Measurements from ENCODE around the gene CASP12.

CASP12 gene

DNA sequence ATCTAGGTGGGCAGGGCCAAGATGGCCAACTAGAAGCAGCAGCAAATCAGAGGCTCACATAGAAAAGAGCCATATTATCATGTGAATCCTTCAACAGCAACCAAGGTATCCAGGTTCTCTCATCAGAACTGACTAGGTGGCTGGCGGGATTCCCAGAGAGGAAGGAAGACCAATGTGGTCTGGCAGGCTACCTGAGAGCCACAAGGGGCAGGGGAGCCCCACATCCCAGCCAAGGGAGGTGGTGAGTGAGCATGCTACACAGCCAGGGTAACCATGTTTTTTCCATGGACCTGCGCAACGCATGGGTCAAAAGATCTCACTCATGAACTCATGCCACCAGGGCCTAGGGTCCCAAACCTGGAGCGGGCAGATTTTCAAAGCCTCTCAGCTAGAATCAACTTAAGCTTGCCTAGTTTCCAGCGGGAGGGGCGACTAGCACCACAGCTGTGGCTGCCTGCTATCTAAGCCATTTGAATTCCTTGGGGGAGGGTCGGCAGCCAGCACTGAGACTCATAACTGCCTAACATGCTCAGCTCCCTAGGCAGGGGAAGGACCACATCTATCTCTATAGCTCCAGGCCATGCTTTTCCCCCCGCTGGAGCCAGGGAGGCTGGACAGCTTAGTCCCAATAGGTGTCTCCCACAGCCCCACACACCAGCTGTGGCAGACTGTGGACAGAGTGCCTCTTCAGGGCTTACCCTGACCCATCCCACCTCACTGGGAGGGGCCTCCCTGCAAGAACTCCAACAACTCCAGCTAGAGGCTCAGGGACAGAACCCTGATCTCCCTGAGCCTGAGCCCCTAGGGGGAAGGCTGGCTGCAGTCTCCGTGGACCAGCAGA, 28.7 kb upstream of the CASP12 start:
- no peak overlapping the region for H3K4me3 ChIP-seq (ENCODE audit: low read depth, low read length)
- no peak for DNase-seq (ENCODE audit: low read depth, low spot score)
- TF ChIP-seq, protein P1, sequence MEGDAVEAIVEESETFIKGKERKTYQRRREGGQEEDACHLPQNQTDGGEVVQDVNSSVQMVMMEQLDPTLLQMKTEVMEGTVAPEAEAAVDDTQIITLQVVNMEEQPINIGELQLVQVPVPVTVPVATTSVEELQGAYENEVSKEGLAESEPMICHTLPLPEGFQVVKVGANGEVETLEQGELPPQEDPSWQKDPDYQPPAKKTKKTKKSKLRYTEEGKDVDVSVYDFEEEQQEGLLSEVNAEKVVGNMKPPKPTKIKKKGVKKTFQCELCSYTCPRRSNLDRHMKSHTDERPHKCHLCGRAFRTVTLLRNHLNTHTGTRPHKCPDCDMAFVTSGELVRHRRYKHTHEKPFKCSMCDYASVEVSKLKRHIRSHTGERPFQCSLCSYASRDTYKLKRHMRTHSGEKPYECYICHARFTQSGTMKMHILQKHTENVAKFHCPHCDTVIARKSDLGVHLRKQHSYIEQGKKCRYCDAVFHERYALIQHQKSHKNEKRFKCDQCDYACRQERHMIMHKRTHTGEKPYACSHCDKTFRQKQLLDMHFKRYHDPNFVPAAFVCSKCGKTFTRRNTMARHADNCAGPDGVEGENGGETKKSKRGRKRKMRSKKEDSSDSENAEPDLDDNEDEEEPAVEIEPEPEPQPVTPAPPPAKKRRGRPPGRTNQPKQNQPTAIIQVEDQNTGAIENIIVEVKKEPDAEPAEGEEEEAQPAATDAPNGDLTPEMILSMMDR (IDR thresholded peaks at IDR 0.05; ENCODE audit: low read depth, low read length) = no peak
- in situ Hi-C loops (cut with HindIII; ENCODE audit: low sequenced_read_pairs) = no loop called here

DNA sequence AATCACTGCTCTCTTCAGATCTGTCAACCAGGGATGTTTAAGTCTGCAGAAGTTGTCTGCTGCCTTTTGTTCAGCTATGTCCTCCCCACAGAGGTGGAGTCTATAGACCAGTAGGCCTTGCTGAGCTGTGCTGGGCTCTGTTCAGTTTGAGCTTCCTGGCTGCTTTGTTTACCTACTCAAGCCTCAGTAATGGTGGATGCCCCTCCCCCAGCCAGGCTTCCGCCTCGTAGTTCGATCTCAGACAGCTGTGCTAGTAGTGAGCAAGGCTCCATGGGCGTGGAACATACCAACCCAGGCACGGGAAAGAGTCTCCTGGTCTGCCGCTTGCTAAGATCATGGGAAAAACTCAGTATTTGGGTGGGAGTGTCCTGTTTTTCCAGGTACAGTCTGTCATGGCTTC, 27.6 kb upstream of the CASP12 start:
- DNase-seq (ENCODE audit: low read depth, low spot score) = no peak
- no peak overlapping the region for H3K4me3 ChIP-seq (ENCODE audit: low read depth, low read length)
- in situ Hi-C loops (cut with HindIII; ENCODE audit: low sequenced_read_pairs) = no loop called here
- TF ChIP-seq, protein P1 (IDR thresholded peaks at IDR 0.05; ENCODE audit: low read depth, low read length) = no peak

DNA sequence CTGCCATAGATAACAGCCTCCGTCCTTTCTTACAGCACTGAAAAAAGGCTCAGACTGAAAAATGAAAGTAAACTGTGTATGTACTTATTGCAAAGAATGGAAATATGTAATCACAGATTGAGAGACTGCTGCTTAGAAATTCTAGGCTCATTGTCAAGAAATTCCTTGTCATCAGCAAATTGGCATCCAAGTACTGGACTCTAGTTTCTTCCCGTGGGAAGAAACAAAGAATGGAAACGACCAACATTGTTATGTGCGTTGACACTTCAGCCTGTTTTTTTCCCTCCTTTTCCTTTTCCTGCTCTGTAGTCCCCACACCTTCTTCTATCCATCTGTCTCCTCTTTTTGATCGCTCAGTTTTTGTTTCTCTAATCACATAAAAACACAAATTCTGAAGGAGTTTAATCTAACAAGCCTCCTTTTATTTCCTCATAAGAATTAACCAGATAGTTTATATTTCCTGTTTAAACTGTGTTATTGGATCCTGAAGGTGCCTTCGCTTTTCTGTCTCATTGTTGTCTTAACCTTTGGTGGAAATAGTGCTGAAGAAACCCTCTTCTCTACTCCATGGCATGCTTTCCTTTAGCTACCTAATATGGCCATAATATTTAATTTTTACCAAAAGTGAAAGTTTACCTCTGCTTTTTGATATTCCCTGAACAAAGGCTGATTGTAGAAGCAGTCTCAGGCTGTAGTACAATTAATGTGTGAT, 20.0 kb upstream of the CASP12 start:
- peak; percentile 77 for DNase-seq (ENCODE audit: low read depth, low spot score)
- TF ChIP-seq, protein P1 (IDR thresholded peaks at IDR 0.05; ENCODE audit: low read depth, low read length) = no peak
- peak overlapping the region; percentile 15 for H3K4me3 ChIP-seq (ENCODE audit: low read depth, low read length)
- in situ Hi-C loops (cut with HindIII; ENCODE audit: low sequenced_read_pairs) = no loop called here

DNA sequence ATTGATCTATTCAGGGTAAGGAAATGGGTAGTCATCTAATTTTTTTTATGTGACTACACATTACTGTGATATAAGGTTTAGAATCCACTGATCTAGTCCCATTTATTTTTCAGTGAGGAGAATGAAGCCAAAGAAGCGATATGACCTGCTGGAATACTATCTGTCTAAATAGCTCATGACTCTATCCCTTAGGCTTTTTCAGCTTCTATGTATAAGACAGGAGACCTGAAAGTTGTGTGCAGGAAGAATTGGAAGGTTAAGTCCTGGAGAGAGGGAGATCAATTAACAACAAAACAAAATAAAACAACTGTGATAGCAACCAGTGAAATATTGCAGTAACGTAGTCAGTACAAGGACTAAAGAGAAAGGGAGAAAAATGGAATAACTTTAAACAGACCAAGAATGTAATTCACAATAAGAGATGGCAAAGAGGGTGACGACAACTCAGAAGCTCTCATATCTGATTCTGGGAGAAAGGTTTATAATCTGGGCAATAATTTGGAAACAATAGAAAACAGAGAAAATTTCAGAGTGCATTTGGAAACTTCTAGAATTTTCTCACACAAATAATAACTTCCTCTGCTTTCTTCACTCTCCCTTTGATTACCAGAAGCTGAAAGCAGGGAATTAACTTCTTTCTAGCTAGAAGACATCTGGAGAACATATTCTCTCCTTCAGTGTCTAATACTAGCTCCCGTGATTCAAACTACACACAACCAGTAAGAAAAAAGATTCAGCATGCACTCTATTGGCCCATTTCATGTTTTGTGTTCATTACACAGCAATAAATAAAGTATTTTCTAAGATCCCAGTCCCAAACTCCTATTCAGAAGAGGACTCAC, 19.2 kb upstream of the CASP12 start:
- TF ChIP-seq, protein P1 (IDR thresholded peaks at IDR 0.05; ENCODE audit: low read depth, low read length) = no peak
- in situ Hi-C loops (cut with HindIII; ENCODE audit: low sequenced_read_pairs) = no loop called here
- no peak for DNase-seq (ENCODE audit: low read depth, low spot score)
- peak overlapping the region; percentile 15 for H3K4me3 ChIP-seq (ENCODE audit: low read depth, low read length)

DNA sequence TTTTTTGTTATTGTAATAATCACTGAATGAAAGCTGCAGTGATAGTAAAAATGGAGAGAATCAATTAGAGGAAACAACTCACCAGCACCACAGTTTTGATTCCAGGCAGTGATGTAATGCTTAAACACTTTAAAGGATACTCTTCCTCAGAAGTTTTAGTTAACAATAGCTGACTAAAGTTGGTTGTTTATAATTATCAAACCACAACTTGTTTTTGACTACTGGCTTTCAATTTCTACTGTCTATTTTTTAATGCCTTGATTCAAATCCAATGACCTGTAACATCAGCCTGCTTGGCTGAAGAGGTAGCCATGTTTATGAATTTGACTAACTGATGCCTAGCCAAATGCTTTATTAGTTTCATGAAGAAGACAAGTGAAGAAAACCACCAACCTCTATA, 18.2 kb upstream of the CASP12 start:
- TF ChIP-seq, protein P1 (IDR thresholded peaks at IDR 0.05; ENCODE audit: low read depth, low read length) = no peak
- in situ Hi-C loops (cut with HindIII; ENCODE audit: low sequenced_read_pairs) = no loop called here
- H3K4me3 ChIP-seq (ENCODE audit: low read depth, low read length) = no peak overlapping the region
- no peak for DNase-seq (ENCODE audit: low read depth, low spot score)

DNA sequence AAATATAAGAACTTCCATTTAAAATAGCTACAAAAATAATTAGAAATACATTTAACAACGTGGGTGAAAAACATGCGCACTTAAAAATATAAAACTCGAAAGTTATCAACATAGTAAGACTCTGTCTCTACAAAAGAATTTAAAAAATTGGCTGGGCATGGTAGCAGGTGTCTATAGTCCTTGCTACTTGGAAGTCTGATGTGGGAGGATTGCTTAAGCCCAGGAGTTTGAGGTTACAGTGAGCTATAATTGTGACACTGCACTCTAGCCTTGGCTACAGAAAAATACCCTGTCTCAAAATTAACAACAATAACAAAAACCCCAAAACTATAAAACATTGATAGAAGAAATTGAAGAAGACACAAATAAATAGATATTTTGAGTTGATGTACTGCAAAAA, 13.8 kb upstream of the CASP12 start:
- no peak overlapping the region for H3K4me3 ChIP-seq (ENCODE audit: low read depth, low read length)
- TF ChIP-seq, protein P1 (IDR thresholded peaks at IDR 0.05; ENCODE audit: low read depth, low read length) = no peak
- DNase-seq (ENCODE audit: low read depth, low spot score) = no peak
- in situ Hi-C loops (cut with HindIII; ENCODE audit: low sequenced_read_pairs) = no loop called here
